Immature natural killer cell (primary cell): Measurements from ENCODE around the gene UCHL5. TPM values are rescaled to one million over a fixed set of nuclear protein-coding genes. Genes with fewer than 3 reads are reported as not detected.
"Not testable (repeated sequence)": the region's sequence is repeated elsewhere in the genome, so short reads cannot be mapped to it uniquely, and the experiment has no call there.

Source experiments
- DNase-seq, 3 donors: peaks; one replicate each; pipeline ENCODE4 v3.0.0; 2022; ENCODE audit warnings: mixed read lengths in 1 of 3
- H3K27ac Mint-ChIP-seq, 6 donors: one replicate each; pipeline ENCODE4 v1.8.0; 2020; ENCODE audit warnings: mixed read lengths in 6 of 6, mild to moderate bottlenecking in 5 of 6, inconsistent platforms in 4 of 6, moderate library complexity in 3 of 6
- H3K27me3 Mint-ChIP-seq, 3 donors: one replicate each; pipeline ENCODE4 v1.8.0; 2020 to 2021; ENCODE audit warnings: low read depth in 3 of 3, mild to moderate bottlenecking in 3 of 3, mixed read lengths in 3 of 3, moderate library complexity in 3 of 3, inconsistent platforms in 1 of 3
- H3K36me3 Mint-ChIP-seq, 3 donors: one replicate each; pipeline ENCODE4 v1.8.0; 2020; ENCODE audit warnings: mixed read lengths in 3 of 3, inconsistent platforms in 2 of 3, mild to moderate bottlenecking in 2 of 3
- H3K4me1 Mint-ChIP-seq, 2 donors: one replicate each; pipeline ENCODE4 v1.8.0; 2020; ENCODE audit warnings: inconsistent platforms in 2 of 2, mild to moderate bottlenecking in 2 of 2, mixed read lengths in 2 of 2, moderate library complexity in 1 of 2
- H3K4me3 Mint-ChIP-seq, 5 donors: one replicate each; pipeline ENCODE4 v1.8.0; 2020; ENCODE audit warnings: mild to moderate bottlenecking in 5 of 5, mixed read lengths in 5 of 5, inconsistent platforms in 3 of 5, moderate library complexity in 3 of 5
- H3K9me3 Mint-ChIP-seq, 6 donors: one replicate each; pipeline ENCODE4 v1.8.0; 2020; ENCODE audit warnings: mild to moderate bottlenecking in 6 of 6, mixed read lengths in 6 of 6, inconsistent platforms in 4 of 6, moderate library complexity in 3 of 6
- polyA plus RNA-seq, 3 donors: library from polyadenylated mRNA; unstranded; fragments of 300-500 nt; fragmentation: Illumina TruSeq; gene quantifications; one replicate each; pipeline ENCODE4 v1.2.3, GENCODE V29; 2021

Gene UCHL5
- polyA plus RNA-seq, 3 donors from 2014 or later: 95.6 to 149 (median 111) TPM

DNA sequence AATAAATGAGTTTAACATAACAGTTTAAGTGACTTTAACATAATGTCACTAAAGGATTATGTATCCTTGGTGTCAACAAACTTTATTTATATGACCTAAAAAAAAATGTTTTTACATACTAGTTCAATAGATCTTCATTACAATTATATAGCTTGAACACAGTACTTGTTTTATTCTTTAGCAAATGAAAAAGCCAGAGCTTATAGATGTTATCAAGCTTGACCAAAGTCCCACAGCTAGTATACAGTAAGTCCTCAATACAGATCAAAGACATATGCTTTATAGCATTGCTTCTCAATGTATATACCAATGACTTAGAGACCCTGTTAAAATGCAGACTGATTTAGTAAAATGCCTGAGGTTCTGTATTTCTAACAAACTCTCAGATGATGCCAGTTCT lies 42.4 kb downstream of the UCHL5 start:
- H3K9me3 Mint-ChIP-seq: no peaks in the 10 kb centered on the region

DNA sequence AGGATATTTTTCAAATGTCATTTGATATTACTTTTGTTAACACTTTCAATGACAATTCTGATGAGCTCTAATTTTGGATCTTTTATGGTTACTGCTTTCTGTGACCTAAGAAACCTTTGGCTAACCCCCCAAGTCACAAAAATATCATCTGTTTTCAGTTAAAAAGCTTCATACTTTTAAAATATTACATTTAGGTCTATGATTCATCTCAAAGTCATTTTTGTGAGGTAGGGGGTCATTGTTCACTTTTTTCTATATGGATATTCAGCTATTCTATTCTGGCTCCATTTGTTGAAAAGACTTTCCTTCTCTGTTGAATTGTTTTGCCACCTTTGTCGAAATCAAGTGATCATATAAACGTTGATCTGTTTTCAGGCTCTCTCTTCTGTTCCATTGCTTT lies 44.8 kb downstream of the UCHL5 start:
- Mint-ChIP-seq H3K36me3 (peaks cover 0 to 9% (median 3%) of the 10 kb centered on the region in 3 donors), H3K27ac (no peak overlapping the region), H3K4me1 (no peaks in the 10 kb centered on the region), H3K27me3 (no peaks in the 10 kb centered on the region), H3K9me3 (no peaks in the 10 kb centered on the region), H3K4me3 (no peak overlapping the region)
- no peak for DNase-seq

More for the DNA sequence above, 42.4 kb downstream of the UCHL5 start:
- H3K27ac Mint-ChIP-seq: no peak overlapping the region
- H3K36me3 Mint-ChIP-seq: peaks cover 0 to 9% (median 3%) of the 10 kb centered on the region in 3 donors
- DNase-seq: no peak
- no peaks in the 10 kb centered on the region for H3K4me1 Mint-ChIP-seq
- H3K4me3 Mint-ChIP-seq: no peak overlapping the region
- H3K27me3 Mint-ChIP-seq: no peaks in the 10 kb centered on the region

DNA sequence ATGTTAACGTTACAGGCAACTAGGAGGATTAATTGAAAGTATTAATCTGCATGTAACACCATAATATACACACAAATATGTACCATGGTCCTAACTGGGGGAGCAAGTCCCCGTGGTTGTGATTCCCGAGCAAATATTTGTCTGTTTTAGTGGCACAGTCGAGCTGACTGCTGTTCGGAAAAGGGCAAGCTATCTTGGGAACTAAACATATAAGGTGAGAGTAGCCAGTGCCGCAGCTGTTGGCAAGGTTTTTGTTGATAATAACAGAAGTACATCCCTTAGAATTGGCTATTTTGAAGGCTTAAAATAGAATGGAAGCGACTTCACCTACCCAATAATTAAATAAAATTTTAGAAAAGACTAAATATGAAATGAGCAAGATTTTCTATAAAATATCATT lies 45.5 kb downstream of the UCHL5 start:
- Mint-ChIP-seq H3K4me1 (no peaks in the 10 kb centered on the region), H3K27ac (no peak overlapping the region), H3K27me3 (no peaks in the 10 kb centered on the region), H3K36me3 (peaks cover 0 to 9% (median 3%) of the 10 kb centered on the region in 3 donors), H3K4me3 (no peak overlapping the region), H3K9me3 (no peaks in the 10 kb centered on the region)
- no peak for DNase-seq

DNA sequence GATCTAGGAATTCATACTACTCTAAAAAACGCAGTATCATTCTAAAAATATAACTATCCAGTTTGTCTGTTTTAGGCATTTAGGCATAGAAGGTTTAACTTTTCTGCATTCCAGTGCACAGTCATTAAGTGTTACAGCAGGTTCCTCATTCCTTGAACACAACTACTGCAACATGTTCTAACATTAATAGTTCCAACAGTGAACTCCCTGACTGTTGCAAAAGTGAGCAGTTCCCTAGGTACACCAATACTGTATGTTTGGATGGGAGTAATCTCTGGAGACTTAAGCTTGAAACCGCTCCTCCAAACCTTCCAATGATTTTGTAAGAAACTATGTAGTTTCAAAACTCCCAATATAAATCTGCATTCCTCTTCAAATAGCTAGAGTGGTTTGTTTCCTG lies 46.2 kb downstream of the UCHL5 start:
- no peak for DNase-seq
- H3K27me3 Mint-ChIP-seq: no peaks in the 10 kb centered on the region
- H3K4me3 Mint-ChIP-seq: no peak overlapping the region
- H3K9me3 Mint-ChIP-seq: no peaks in the 10 kb centered on the region
- H3K36me3 Mint-ChIP-seq: peaks cover 0 to 9% (median 0%) of the 10 kb centered on the region in 3 donors
- no peak overlapping the region for H3K27ac Mint-ChIP-seq
- H3K4me1 Mint-ChIP-seq: no peaks in the 10 kb centered on the region

DNA sequence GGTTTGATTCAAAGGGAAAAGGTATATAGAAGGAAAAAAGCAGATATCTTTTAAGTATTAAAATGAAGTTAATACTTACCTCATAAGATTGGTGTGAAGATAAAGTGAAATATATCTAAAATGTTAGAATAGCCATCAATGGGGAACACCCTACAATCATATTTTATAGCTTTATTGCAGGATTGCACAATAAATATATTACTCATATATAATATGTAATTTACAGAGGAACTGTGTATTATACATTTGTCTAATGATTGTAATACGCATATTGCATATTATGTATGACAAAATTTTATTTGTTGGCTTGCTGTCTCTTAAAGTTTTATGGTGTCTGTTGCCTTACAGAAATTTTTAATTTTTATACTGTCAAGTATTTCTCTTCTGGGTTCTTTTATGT lies 47.8 kb downstream of the UCHL5 start:
- H3K27me3 Mint-ChIP-seq: no peaks in the 10 kb centered on the region
- no peak overlapping the region for H3K4me3 Mint-ChIP-seq
- H3K4me1 Mint-ChIP-seq: no peaks in the 10 kb centered on the region
- DNase-seq: no peak
- no peak overlapping the region for H3K27ac Mint-ChIP-seq
- H3K9me3 Mint-ChIP-seq: no peaks in the 10 kb centered on the region
- peaks cover 0 to 9% (median 0%) of the 10 kb centered on the region in 3 donors for H3K36me3 Mint-ChIP-seq

DNA sequence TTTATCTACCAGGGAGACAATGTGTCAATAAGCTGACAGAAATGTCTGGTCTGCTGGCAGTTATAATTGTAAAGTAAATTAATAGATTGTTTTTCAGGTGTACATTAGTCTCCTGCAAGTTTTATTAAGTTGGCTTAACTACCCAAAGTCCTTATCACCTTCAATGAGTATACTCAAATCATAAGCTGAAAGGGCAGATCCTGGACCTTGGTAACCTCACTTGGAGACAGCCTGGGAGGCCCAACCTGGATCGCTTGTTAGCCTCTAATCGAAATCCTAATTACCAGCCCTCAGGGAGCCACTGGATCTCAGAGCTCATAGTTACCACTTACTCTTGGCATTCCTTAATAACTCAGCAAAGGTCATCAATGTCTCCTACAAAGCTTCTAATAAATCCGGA lies 49.7 kb downstream of the UCHL5 start:
- no peak for DNase-seq
- H3K4me1 Mint-ChIP-seq: no peaks in the 10 kb centered on the region
- no peak overlapping the region for H3K4me3 Mint-ChIP-seq
- H3K9me3 Mint-ChIP-seq: no peaks in the 10 kb centered on the region
- H3K27me3 Mint-ChIP-seq: peaks cover 0 to 1% (median 0%) of the 10 kb centered on the region in 3 donors
- no peak overlapping the region for H3K27ac Mint-ChIP-seq
- peaks cover 0 to 6% (median 4%) of the 10 kb centered on the region in 3 donors for H3K36me3 Mint-ChIP-seq

DNA sequence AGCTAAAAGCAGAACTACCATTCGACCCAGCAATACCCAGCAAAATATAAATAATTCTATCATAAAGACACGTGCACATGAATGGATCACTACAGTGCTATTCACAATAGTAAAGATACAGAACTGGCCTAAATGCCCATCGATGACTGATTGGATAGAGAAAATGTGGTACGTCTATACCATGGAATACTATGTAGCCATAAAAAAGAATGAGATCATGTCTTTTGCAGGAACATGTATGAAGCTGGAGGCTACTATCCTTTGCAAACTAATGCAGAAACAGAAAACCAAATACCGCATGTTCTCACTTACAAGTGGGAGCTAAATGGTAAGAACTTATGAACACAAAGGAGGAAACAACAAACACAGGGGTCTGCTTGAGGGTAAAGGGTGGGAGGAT lies 53.4 kb downstream of the UCHL5 start:
- Mint-ChIP-seq H3K27ac (no peak overlapping the region), H3K4me3 (no peak overlapping the region), H3K36me3 (peaks cover 16 to 33% (median 23%) of the 10 kb centered on the region in 3 donors), H3K4me1 (peaks cover 0 to 2% of the 10 kb centered on the region in 2 donors), H3K9me3 (no peaks in the 10 kb centered on the region), H3K27me3 (peaks cover 0 to 1% (median 0%) of the 10 kb centered on the region in 3 donors)
- no peak for DNase-seq

DNA sequence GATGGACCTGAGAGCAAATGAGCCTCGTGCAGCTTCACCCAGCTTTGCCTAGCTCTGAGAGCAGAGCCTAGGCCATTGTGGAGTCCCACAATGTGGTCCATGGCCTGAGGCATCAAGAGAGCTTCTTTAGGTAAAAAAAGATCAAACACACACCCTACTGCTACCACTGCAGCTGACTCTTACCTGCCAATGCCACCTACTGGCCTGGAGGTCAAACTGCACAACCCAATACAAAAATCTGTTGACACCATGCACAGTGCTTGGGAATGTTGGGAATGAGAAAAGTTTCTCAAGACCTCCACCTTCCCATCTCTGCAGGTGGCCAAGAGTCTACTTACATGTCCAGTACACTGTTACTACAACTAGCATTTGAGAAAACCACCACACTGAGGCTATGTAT lies 60.6 kb downstream of the UCHL5 start:
- Mint-ChIP-seq H3K27me3 (no peaks in the 10 kb centered on the region), H3K9me3 (peaks cover 0 to 1% (median 0%) of the 10 kb centered on the region in 6 donors), H3K4me3 (no peak overlapping the region), H3K36me3 (peaks cover 44 to 61% (median 55%) of the 10 kb centered on the region in 3 donors), H3K4me1 (peaks cover 6 to 18% of the 10 kb centered on the region in 2 donors), H3K27ac (no peak overlapping the region)
- DNase-seq: no peak

DNA sequence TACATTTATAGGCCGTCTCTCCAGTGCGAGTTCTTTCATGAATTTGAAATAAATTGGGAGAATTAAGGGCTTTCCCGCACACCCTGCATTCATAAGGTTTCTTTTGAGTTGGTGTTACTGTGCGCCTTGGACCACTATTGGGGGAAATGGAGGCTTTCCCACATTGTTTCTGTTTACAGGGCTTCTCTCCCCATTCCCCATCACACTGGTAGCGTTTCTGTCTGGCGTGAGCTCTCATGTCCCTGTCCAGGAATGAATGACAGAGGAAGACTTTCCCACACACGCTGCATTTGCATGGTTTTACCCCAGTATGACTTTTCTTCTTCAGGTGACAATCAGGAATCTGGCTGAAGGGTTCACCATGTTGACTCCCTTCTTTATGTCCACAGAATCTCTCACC lies 65.0 kb downstream of the UCHL5 start:
- Mint-ChIP-seq H3K4me1 (peaks cover 6 to 12% of the 10 kb centered on the region in 2 donors), H3K4me3 (no peak overlapping the region), H3K27ac (no peak overlapping the region), H3K9me3 (no peaks in the 10 kb centered on the region), H3K36me3 (peaks cover 25 to 33% (median 28%) of the 10 kb centered on the region in 3 donors), H3K27me3 (no peaks in the 10 kb centered on the region)
- DNase-seq: no peak

DNA sequence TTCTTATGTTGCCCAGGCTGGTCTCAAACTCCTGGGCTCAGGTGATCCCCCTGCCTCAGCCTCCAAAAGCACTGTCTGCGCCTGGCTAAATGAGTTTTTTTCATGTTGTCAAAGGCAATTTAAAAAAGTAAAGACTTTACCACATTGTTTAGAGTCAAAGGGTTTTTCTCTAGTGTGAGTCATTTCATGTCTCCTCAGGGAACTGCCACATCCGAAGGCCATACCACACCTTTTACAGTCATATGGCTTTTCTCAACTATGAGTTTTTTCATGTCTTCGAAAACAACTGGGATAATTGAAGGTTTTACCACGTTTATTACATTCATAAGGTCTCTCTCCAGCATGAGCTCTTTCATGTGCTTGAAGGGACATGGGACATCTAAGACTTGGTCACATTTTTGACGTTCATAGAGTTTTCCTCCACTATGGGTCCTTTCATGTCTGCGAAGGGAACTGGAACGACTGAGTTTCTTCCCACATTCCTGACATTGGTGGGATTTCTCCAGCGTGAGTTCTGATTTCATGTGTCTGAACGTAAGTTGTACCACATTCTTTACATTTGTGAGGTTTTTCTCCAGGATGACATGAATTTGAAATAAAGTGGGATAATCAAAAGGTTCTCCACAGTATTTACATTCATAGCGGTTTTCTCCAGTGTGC lies 65.6 kb downstream of the UCHL5 start:
- peaks cover 3 to 6% of the 10 kb centered on the region in 2 donors for H3K4me1 Mint-ChIP-seq
- no peaks in the 10 kb centered on the region for H3K27me3 Mint-ChIP-seq
- no peak overlapping the region for H3K4me3 Mint-ChIP-seq
- no peak for DNase-seq
- H3K27ac Mint-ChIP-seq: no peak overlapping the region
- no peaks in the 10 kb centered on the region for H3K9me3 Mint-ChIP-seq
- peaks cover 19 to 27% (median 26%) of the 10 kb centered on the region in 3 donors for H3K36me3 Mint-ChIP-seq

DNA sequence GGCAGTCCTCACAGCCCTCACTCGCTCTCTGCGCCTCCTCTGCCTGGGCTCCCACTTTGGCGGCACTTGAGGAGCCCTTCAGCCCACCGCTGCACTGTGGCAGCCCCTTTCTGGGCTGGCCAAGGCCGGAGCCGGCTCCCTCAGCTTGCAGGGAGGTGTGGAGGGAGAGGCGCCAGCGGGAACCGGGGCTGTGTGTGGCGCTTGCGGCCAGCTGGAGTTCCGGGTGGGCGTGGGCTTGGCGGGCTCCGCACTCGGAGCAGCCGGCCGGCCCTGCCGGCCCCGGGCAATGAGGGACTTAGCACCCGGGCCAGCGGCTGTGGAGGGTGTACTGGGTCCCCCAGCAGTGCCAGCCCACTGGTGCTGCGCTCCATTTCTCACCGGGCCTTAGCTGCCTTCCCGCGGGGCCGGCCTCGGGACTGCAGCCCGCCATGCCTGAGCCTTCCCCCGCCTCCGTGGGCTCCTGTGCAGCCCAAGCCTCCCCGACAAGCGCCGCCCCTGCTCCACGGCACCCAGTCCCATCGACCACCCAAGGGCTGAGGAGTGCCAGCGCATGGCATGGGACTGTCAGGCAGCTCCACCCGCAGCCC lies 72.3 kb downstream of the UCHL5 start:
- H3K4me3 Mint-ChIP-seq, H3K27ac Mint-ChIP-seq, H3K27me3 Mint-ChIP-seq, H3K9me3 Mint-ChIP-seq, H3K4me1 Mint-ChIP-seq, DNase-seq: not testable (repeated sequence)
- H3K36me3 Mint-ChIP-seq: peaks cover 5 to 21% (median 12%) of the 10 kb centered on the region in 3 donors

DNA sequence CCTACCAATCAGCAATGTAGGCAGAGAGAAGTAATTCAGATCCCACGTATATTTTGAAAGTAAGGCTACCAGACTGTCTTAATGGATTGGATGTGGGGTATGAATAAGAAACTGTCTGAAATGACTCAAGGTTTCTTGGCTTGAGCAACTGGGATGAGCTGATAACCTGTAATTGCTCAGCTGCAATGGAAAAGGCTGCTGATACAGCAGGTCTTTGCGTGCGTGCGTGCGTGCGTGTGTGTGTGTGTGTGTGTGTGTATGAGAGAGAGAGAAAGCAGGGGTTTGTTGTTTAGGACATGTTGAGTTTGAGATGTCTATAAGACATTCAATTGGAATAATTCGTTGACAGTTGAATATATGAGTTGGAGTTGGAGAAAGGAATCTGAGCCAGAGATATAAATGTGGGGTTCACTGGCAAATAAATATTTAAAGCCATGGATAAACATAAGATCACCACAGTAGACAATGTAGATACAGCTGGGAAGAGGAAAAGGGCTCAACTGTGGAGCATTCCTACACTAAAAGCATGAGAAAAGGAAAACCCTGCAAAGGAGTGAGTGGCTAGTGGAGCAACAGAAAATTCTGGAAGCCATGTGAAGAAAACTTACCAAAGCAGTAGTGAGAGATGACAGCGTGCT lies 72.9 kb downstream of the UCHL5 start:
- no peaks in the 10 kb centered on the region for H3K4me1 Mint-ChIP-seq
- H3K9me3 Mint-ChIP-seq: no peaks in the 10 kb centered on the region
- H3K36me3 Mint-ChIP-seq: peaks cover 5 to 21% (median 12%) of the 10 kb centered on the region in 3 donors
- H3K27me3 Mint-ChIP-seq: peaks cover 0 to 4% (median 0%) of the 10 kb centered on the region in 3 donors
- no peak for DNase-seq
- H3K27ac Mint-ChIP-seq: peak overlapping the region in 1 of 6 donors; percentile 2
- no peak overlapping the region for H3K4me3 Mint-ChIP-seq

DNA sequence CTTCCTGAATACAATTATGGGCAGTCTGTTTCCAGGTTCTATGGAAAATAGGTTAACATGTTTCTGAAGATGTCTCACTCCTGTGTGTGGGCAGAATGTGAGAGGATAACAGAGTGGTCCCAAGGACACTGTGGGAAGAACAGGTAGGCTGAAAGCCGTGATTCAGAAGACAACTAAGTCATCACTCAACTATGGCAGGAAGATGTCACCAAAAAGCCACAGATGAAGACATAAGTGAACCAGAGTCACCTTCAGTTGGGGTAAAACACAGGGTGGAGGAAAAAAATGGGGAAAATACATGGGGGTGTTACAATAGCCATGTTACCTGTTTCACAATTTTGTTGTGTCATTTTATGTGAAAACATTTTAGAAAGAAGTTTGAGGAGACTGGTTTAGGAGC lies 75.1 kb downstream of the UCHL5 start:
- Mint-ChIP-seq H3K4me1 (no peaks in the 10 kb centered on the region), H3K4me3 (no peak overlapping the region), H3K27me3 (peaks cover 0 to 5% (median 0%) of the 10 kb centered on the region in 3 donors), H3K27ac (peak overlapping the region in 1 of 6 donors; percentile 8), H3K36me3 (peaks cover 5 to 34% (median 19%) of the 10 kb centered on the region in 3 donors), H3K9me3 (no peaks in the 10 kb centered on the region)
- DNase-seq: no peak

DNA sequence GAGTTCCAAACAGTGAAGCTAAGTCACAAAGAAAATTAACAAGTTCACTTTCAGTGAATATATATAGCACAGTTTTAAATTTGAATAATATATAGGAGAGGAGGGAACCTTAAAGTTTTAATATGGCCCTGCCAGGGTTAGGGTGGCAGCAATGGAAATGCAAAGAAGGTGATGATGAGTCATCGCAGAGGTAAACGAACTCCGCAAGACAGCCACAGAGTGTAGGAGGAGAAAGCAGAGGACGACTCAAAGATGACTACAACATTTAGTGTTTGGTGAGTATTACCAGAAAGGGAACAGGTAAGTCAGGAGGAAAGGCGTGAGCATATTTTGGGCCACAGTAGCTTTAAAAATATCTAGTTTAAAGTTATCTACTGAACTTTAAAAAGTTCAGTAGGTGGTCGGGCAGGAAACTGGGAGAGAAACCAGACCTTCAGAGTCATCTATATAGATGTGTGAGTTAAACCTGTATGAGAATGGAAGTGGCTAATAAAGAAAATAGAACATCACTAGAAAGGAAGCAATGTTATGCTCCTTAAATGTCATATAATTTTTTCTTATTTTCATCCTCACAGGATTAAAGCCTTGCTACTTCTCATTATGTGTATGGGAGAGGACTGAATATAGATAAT lies 75.7 kb downstream of the UCHL5 start:
- DNase-seq: no peak
- no peak overlapping the region for H3K4me3 Mint-ChIP-seq
- peaks cover 5 to 36% (median 24%) of the 10 kb centered on the region in 3 donors for H3K36me3 Mint-ChIP-seq
- H3K27me3 Mint-ChIP-seq: peaks cover 0 to 5% (median 3%) of the 10 kb centered on the region in 3 donors
- H3K9me3 Mint-ChIP-seq: no peaks in the 10 kb centered on the region
- H3K4me1 Mint-ChIP-seq: no peaks in the 10 kb centered on the region
- peak overlapping the region in 2 of 6 donors; percentile 8 to 13 for H3K27ac Mint-ChIP-seq
